Mammary epithelial cell (primary cell): Measurements from ENCODE around the gene JAM3.

Experiments used
- CTCF ChIP-seq, 2 donors: IDR thresholded peaks in 1 of 2; conservative IDR thresholded peaks in 1 of 2; 2 replicates each; pipeline ENCODE4 v1.5.1; 2011 to 2012; ENCODE audit warnings: inconsistent platforms in 2 of 2, low read length in 2 of 2, mild to moderate bottlenecking in 2 of 2, control low read depth in 1 of 2, low read depth in 1 of 2; ENCODE audit not compliant: insufficient read depth in 1 of 2; ENCODE audit errors: extremely low read depth in 1 of 2
- EZH2 ChIP-seq: IDR thresholded peaks from 2 replicates; pipeline ENCODE4 v1.6.1; 2012; ENCODE audit warnings: low read length, inconsistent platforms, borderline replicate concordance

- no peak for TF ChIP-seq CTCF (conservative IDR thresholded peaks at IDR 0.05 in 1 of 2, IDR thresholded peaks at IDR 0.05 in 1 of 2; ENCODE audit: extremely low read depth in 1 of 2, insufficient read depth in 1 of 2, low read depth in 1 of 2, low read length in 2 of 2)
- TF ChIP-seq EZH2: no peak
Observed at GRCh38 chr11:134155946-134156865, 87.3 kb downstream of the JAM3 start.
